D721Med (cell line): Measurements from ENCODE around the gene NDUFAF8.

ENCODE experiments used
- DNase-seq: peaks from one replicate; pipeline ENCODE4 v3.0.0; 2011; ENCODE audit warnings: low spot score; ENCODE audit not compliant: insufficient read length
- FAIRE-seq: peaks from 2 replicates; lab custom pipeline; 2011; peaks lifted over from hg19 to GRCh38; lab: Jason Lieb, UNC
- CTCF ChIP-seq: IDR thresholded peaks from 2 replicates; pipeline ENCODE4 v1.5.1; 2012; ENCODE audit warnings: mild to moderate bottlenecking, control low read depth; ENCODE audit not compliant: insufficient read depth; ENCODE audit errors: missing control alignments

Gene NDUFAF8

DNA sequence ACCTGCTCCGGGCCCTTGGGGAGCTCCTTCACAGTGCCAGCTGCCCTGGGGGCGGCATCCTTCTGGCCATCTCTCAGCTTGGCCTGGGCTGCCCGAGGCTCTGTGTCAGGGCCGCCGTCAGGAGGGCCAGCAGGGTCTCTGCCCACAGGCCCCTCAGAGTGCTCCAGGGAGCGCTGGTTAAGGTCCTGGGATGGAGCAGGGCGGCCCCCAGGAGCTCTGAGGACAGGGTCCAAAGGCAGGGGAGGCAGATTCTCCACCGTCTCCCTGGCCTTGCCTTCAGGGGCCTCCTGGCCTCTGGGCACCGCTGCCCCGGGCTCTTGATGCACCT, 7.2 kb downstream of the NDUFAF8 start:
- no peak for TF ChIP-seq CTCF
- DNase-seq (no peak), FAIRE-seq (no peak)

GRCh38 chr17:81246679-81247338, 7.7 kb downstream of the NDUFAF8 start:
- DNase-seq, result no peak
- TF ChIP-seq CTCF, result no peak
- no peak for FAIRE-seq

- FAIRE-seq (no peak), DNase-seq (no peak)
- TF ChIP-seq CTCF, result no peak
Measured at GRCh38 chr17:81247339-81247990, 8.3 kb downstream of the NDUFAF8 start.

DNA sequence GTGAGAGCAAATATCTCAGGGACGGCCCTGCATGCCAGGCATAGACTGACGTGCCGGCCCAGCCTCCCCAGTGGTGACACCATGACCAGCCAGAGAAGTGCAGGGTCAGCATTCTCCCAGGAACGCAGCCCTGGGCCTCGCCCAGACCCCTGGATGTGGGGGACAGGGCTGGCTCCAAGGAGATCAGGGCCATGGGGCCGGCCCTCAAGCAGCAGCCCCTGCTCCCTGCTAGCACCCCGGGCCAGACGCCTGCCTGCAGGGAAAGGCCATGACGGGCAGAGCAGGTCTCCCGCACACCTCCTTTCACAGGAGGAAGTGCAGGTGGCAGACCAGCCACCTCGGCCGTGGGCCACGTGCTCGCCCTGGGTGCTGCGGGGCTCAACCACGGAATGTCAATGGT, 9.5 kb downstream of the NDUFAF8 start:
- TF ChIP-seq CTCF, result no peak
- DNase-seq (no peak), FAIRE-seq (no peak)

DNA sequence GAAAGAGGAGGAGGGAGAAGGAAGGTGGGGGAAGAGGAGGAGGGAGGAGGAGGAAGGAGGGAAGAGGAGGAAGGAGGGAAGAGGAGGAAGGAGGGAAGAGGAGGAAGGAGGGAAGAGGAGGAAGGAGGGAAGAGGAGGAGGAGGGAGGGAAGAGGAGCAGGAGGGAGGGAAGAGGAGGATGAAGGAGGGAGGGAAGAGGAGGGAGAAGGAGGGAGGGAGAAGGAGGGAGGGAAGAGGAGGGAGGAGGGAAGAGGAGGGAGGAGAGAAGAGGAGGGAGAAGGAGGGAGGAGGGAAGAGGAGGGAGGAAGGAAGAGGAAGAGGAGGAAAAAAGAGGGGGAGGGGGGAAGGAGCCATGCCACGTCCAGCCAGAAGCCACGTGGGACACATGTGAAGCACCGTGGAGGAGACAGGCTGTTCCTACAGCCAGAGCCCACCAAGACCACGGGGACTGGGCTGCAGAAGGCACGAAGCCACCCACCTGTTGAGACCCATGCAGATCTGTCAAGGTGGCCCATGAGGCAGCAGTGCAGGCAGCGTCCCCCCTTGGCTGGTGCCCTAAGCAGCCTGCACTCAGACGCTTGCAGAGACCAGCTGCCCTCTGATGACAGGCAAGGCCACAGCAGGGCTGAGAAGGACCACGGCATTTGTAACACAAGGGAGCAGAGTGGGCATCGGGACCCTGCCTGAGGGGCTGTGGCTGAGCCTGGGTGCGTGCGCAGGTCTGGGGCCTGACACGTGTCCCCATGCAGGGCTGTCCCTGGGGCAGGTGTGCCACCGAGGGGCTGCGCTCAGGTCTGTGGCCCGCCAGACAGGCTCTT, 10.3 kb downstream of the NDUFAF8 start:
- DNase-seq (no peak), FAIRE-seq (no peak)
- TF ChIP-seq CTCF, result no peak

DNA sequence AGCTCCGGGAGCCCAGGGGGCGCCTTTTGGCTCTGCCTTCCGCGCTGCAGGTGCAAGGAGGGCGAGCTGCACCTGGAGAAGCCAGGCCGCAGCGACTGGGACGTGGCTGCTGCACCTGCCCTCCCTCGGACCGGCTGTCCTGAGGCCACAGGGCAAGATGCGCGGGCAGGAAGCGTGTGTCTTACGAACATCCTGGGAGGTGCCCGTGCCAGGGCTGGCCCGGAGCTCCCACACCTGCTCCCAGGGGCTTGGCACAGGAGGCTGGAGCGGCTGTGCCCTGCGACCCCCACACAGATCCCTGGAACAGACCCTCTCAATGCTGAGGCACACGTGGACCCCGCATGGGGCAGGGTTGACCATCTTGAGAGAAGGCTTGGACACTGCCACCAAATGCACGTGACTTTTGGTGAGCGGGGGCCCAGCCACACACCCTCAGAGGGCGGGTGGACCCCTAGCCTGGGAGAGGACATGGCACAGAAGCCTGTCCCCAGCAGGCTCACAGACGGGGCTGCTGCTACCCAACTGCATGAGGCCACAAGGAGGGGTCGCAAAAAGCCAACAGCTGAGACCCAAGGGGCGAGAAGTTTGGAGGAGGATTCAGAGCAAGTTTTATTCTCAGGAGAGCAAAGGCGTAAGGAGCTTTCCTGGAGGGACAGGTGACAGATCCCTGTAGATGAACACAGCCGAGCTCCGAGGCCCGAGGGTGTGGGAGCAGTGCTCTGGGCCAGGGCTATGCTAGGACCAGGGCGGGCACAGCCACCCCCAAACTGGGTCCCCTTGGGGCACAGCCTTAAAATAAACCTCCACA, 11.4 kb downstream of the NDUFAF8 start:
- no peak for TF ChIP-seq CTCF
- no peak for DNase-seq
- no peak for FAIRE-seq
